Measurements from ENCODE around the gene PPIP5K1. TPM values are rescaled to one million over a fixed set of nuclear protein-coding genes. Genes with fewer than 3 reads are reported as not detected.
"Not testable (repeated sequence)": the region's sequence is repeated elsewhere in the genome, so short reads cannot be mapped to it uniquely, and the experiment has no call there.

Gene PPIP5K1
- polyA plus RNA-seq, 1 experiment, result 19.3 TPM

- ChIA-PET CTCF (no interaction called here), POLR2A (no interaction called here)
- H3K9me3 ChIP-seq (ENCODE audit: control insufficient read depth, insufficient read depth, low read length), result no peaks in the 10 kb centered on the region
Measured at GRCh38 chr15:43538091-43538490, 51.9 kb downstream of the PPIP5K1 start.

GRCh38 chr15:43534897-43535296 lies 55.1 kb downstream of the PPIP5K1 start:
- H3K9me3 ChIP-seq (ENCODE audit: control insufficient read depth, insufficient read depth, low read length), result no peaks in the 10 kb centered on the region
- DNase-seq (ENCODE audit: low read depth, low spot score), result no peak
- no peak overlapping the region for H3K4me3 ChIP-seq (ENCODE audit: low read depth, low read length)
- H3K27me3 ChIP-seq (ENCODE audit: control insufficient read depth, insufficient read depth, low read length), result no peaks in the 10 kb centered on the region
- CTCF ChIA-PET, result no interaction called here
- POLR2A ChIA-PET, result no interaction called here
- no peak for TF ChIP-seq CTCF (IDR thresholded peaks at IDR 0.05; ENCODE audit: low read depth, low read length)
- no peak overlapping the region for H3K27ac ChIP-seq (ENCODE audit: low read depth, low read length)

More at GRCh38 chr15:43538091-43538490, 51.9 kb downstream of the PPIP5K1 start:
- no peak for TF ChIP-seq CTCF (IDR thresholded peaks at IDR 0.05; ENCODE audit: low read depth, low read length)
- Histone ChIP-seq H3K27me3 (ENCODE audit: control insufficient read depth, insufficient read depth, low read length) (no peaks in the 10 kb centered on the region), H3K27ac (ENCODE audit: low read depth, low read length) (no peak overlapping the region), H3K4me3 (ENCODE audit: low read depth, low read length) (no peak overlapping the region)
- no peak for DNase-seq (ENCODE audit: low read depth, low spot score)

- H3K9me3 ChIP-seq (ENCODE audit: control insufficient read depth, insufficient read depth, low read length); H3K27ac ChIP-seq (ENCODE audit: low read depth, low read length); H3K27me3 ChIP-seq (ENCODE audit: control insufficient read depth, insufficient read depth, low read length); DNase-seq (ENCODE audit: low read depth, low spot score); H3K4me3 ChIP-seq (ENCODE audit: low read depth, low read length): not testable (repeated sequence)
- ChIA-PET CTCF (interaction anchor here (0.9 kb wide), 1 partner anchor 18 kb away, joined by 3 read pairs; no protein-coding TSS in a partner anchor), POLR2A (interaction anchor here (0.6 kb wide), 1 partner anchor 9 kb away, joined by 10 read pairs; no protein-coding TSS in a partner anchor)
Measured at GRCh38 chr15:43532826-43533225, 57.2 kb downstream of the PPIP5K1 start.

GRCh38 chr15:43531018-43531670 lies 58.9 kb downstream of the PPIP5K1 start:
- H3K4me3 ChIP-seq (ENCODE audit: low read depth, low read length), result no peak overlapping the region
- no peaks in the 10 kb centered on the region for H3K9me3 ChIP-seq (ENCODE audit: control insufficient read depth, insufficient read depth, low read length)
- ChIA-PET CTCF (no interaction called here), POLR2A (interaction anchor here (0.6 to 1.7 kb wide), 4 partner anchors 9 to 414 kb away, joined by 3 to 8 read pairs (median 4); partner anchors contain the start of gene MAP1A)
- no peak overlapping the region for H3K27ac ChIP-seq (ENCODE audit: low read depth, low read length)
- TF ChIP-seq CTCF (IDR thresholded peaks at IDR 0.05; ENCODE audit: low read depth, low read length), result no peak
- DNase-seq (ENCODE audit: low read depth, low spot score), result no peak
- no peaks in the 10 kb centered on the region for H3K27me3 ChIP-seq (ENCODE audit: control insufficient read depth, insufficient read depth, low read length)

GRCh38 chr15:43529587-43530345 lies 60.2 kb downstream of the PPIP5K1 start:
- Histone ChIP-seq H3K27ac (ENCODE audit: low read depth, low read length) (no peak overlapping the region), H3K4me3 (ENCODE audit: low read depth, low read length) (no peak overlapping the region), H3K27me3 (ENCODE audit: control insufficient read depth, insufficient read depth, low read length) (no peaks in the 10 kb centered on the region), H3K9me3 (ENCODE audit: control insufficient read depth, insufficient read depth, low read length) (no peaks in the 10 kb centered on the region)
- no peak for DNase-seq (ENCODE audit: low read depth, low spot score)
- no peak for TF ChIP-seq CTCF (IDR thresholded peaks at IDR 0.05; ENCODE audit: low read depth, low read length)
- ChIA-PET CTCF (no interaction called here), POLR2A (interaction anchor here (1.3 to 1.7 kb wide), 2 partner anchors 11 to 19 kb away, joined by 5 to 6 read pairs; no protein-coding TSS in a partner anchor)
